GM21367 (cell line): ENCODE results near the gene ATP2A3.
"Not testable (repeated sequence)": the region's sequence is repeated elsewhere in the genome, so short reads cannot be mapped to it uniquely, and the experiment has no call there.

Source experiments
- ATAC-seq: cut with Tn5 transposase; IDR thresholded peaks from one replicate; pipeline ENCODE4 v1.9.1; 2021; ENCODE audit not compliant: unreplicated experiment

ATP2A3 gene

GRCh38 chr17:3992370-3992769 is 28.1 kb upstream of the ATP2A3 start:
- ATAC-seq: no peak

DNA sequence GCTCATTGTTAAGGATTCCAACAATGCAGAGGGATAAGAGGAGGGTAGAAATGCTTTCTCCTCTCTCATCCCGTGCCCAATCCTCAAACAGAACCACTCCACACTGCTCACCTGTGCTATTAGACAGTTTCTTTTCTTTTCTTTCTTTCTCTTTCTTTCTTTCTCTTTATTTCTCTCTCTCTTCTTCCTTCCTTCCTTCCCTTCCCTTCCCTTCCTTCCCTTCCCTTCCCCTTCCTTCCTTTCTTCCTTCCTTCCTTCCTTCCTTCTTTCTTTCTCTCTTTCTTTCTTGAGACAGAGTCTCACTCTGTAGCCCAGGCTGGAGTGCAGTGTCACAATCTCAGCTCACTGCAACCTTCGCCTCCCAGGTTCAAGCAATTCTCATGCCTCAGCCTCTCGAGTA is 27.5 kb upstream of the ATP2A3 start:
- not testable (repeated sequence) for ATAC-seq

GRCh38 chr17:3990386-3991127 is 26.3 kb upstream of the ATP2A3 start:
- ATAC-seq: no peak

DNA sequence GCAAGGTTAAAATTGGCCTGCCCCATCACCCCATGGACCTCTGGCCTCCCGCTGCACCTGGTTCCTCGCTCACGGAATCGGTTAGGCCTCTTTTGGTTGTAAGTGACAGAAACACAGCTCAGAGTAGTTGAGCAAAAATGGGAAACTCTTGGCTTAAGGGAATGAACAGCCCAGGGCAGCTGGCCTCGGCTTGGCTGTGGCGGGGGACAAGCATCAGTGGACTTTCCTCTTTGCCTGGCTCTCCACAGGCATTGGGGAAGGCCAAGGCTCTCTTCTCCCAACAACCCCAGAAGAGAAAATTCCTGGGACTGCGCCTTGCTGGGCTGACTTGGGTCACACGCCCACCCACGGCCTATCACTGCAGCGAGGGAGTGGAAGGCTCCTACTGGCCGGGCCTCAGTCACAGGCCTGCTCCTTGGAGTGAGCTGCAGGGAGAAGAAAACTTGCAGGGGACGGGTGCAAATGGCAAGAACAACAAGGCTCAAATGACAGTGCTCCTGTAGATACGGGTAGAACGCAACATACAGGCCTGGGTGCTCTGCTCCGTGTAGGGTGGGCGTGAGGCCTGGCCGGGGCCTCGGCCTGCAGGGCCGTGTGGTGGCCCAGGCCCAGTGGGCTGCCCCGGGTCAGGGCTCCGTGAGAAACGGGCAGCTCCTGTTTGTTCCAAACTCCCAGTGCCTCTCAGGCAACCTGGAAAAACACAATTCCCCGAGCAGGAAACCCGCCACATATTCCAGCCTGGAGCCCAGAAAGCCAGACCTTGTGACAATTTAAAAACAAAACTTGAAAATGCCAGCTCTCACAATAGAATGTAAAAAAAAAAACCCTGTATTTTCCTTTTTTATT is 25.0 kb upstream of the ATP2A3 start:
- no peak for ATAC-seq

DNA sequence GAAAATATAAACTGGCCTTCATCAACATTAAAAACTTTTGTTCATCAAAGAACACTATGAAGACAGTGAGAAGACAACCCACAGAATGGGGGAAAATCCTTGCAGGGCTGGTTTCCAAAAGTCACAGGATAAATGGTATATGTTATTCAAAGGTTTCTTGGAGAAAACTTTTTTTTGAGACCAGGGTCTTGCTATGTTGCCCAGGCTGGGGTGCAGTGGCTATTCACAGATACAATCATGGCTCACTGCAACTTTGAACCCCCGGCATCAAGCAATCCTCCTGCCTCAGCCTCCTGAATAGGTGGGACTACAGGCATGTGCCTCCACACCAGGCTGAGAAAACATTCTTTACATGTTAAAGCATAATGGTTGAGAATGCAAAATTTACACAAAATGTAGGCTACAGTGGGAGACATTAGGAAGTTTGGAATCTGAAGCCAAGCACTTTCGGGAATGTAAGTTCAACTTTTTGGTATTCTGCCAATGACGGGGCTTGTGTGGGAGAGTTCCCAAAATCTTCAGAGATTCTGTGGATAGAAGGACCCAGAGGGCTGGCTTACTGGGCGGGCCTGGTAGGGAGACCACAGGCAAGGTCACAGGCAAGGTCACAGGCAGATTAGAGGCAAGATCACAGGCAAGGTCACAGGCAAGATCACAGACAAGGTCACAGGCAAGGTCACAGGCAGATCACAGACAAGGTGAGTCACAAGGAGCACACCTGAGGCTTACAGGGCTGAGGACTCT is 24.2 kb upstream of the ATP2A3 start:
- ATAC-seq: no peak

DNA sequence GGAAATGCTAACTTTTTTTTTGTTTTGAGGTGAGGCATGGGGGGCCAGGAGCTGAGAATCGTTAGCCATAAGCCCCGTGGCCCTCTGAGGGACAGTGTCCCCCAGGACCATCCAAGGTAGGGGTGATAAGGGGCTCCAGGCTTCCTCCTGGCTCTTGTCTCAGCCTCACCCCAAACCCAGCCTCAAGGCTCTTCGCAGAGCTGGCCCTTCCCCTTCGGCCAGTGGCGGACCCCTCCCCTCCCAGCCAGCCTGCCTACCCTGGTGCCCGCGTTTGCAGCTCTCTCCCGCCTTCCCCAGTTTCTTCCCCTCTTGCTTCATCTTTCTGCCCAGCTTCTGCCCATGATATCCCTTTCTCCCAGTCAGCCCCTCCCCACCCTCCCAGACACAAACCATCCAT is 22.7 kb upstream of the ATP2A3 start:
- no peak for ATAC-seq

GRCh38 chr17:3986270-3986938 is 22.2 kb upstream of the ATP2A3 start:
- no peak for ATAC-seq

DNA sequence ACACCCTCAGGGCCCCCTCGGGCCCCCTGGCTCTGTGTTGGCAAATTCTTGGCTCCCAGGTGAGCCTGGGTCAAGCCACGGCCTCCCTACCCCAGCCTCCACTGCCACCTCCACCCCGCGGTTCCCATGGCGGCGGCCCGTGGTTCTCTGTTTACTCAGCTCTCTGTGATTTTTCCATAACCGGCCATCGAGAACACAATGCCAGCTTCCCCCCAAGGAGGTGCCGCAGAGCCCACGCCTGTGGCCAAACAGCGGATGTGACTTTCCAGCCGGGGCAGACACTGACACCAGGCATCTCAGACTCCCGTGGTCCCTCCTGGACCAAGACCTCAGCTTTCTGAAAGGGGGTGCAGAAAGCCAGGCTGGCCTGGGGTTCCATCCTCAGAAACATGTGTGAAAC is 21.6 kb upstream of the ATP2A3 start:
- no peak for ATAC-seq

- ATAC-seq: no peak
Observed at GRCh38 chr17:3983606-3984484, 19.6 kb upstream of the ATP2A3 start.

DNA sequence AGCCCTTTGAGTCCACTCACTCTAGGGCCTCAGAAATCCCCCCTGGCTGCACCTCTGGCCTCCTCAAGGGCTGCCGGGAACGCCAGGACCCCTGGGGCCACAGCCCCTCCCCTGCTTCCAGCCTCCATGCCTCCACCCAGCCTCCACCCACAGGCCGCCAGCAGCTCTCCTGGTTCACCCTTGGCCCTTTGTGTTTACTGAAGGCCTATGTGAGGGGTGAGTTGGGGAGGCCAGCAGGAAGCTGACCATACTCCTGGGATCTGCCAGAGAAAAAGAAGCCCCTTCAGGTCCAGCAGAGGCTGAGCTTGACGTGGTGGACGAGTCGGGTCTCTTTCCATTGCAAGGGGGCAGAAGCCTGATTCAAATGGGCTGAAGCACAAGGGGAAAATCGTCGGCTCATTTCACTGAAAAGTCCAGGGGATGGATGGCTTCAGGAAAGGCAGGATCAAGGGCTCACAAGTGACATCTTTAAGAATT is 18.3 kb upstream of the ATP2A3 start:
- ATAC-seq: no peak

DNA sequence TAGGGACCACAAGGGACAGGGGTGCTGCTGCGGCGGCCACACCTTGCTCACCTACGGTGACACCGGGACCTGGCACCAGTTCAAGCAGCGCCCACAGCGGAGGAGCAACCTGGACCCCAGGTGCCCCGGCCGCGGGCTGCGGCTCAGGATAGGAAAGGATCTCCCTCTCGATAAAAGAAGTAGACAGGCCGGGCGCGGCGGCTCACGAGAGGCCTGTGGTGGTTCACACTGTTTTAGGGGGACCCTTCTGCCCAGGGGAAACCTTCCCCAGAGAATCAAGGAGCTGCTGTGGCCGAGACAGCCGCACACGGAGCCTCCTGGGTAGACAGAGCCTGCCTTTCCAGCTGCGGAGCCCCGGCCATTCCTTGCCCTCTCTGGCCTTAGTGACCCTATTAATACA is 17.9 kb upstream of the ATP2A3 start:
- ATAC-seq: no peak

GRCh38 chr17:3981455-3981854 is 17.2 kb upstream of the ATP2A3 start:
- ATAC-seq: no peak

GRCh38 chr17:3980381-3981014 is 16.3 kb upstream of the ATP2A3 start:
- ATAC-seq: no peak

- no peak for ATAC-seq
Observed at GRCh38 chr17:3979290-3979611, 15.0 kb upstream of the ATP2A3 start.

DNA sequence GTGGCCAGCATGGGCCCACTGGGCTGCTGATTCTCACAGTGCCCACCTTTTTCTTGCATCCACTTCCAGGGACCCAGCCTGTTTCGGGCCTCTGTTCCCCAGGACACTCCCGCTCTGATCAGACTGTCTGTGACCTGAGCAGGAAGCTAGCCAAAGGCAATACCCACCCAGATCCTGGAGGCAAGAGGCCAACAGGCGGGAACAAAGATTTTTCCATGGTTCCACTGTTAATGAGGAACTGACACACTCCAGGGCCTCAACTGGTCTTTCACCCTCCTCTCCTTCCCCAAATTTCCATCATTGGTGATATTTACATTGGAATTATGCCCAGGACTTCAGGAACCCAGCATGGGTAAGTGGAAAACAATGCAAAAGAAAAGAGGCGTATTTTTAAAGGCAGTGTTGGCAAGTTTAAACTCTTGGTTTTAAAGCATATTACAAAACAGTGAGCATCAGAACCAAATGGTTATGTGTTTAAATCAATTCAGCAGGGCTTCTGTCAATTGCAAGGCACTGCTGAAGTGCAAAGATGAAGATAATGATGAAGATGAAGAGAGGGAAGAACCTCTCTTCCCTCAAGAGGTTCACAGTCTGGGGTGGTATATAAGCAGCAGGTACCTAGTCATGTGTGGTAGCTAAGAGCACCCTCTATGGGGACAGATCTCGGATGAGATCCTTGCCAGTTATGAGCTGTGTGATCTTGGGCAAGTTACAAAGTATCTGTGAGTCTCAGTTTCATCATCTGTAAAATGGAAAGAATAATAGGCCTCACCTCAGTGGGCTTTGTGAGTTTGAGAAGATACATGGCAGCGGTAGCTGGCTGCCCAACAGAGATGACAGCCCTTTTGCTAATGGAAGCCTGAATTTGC is 14.4 kb upstream of the ATP2A3 start:
- ATAC-seq: no peak

GRCh38 chr17:3977387-3977786 is 13.2 kb upstream of the ATP2A3 start:
- ATAC-seq: no peak

DNA sequence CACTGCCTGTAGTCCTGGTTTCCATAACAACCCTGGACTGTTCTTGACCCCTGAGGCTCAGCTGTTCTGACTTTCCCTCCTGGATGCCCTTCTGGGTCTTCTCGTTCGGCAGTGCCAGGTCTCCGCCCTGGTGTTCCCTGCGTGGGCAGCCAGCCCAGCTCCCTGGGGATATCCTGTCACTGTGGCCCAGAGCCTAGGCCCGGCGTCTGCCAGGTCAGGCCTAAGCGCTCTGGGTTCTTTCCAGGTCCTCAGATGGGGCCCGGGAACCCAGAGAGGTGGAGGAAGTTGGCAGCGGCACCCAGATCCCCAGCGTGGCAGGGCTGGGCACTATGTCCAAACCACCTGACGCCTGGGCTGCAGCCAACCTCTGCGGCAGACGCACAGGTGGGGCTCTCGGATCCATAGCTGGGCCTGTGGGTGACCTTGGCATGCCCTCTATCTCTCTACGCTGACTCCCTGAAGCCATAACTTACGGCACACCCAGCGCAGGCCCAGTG is 12.5 kb upstream of the ATP2A3 start:
- no peak for ATAC-seq

GRCh38 chr17:3974980-3975379 is 10.7 kb upstream of the ATP2A3 start:
- ATAC-seq: no peak
